Measurements from ENCODE around the gene PRKAR1B.

Gene PRKAR1B

GRCh38 chr7:534959-535358 lies 192.1 kb downstream of the PRKAR1B start:
- no peak overlapping the region for H3K4me3 ChIP-seq (replicated peaks in 1 of 2; ENCODE audit: low read depth in 2 of 2, low read length in 2 of 2)
- TF ChIP-seq, protein P1, sequence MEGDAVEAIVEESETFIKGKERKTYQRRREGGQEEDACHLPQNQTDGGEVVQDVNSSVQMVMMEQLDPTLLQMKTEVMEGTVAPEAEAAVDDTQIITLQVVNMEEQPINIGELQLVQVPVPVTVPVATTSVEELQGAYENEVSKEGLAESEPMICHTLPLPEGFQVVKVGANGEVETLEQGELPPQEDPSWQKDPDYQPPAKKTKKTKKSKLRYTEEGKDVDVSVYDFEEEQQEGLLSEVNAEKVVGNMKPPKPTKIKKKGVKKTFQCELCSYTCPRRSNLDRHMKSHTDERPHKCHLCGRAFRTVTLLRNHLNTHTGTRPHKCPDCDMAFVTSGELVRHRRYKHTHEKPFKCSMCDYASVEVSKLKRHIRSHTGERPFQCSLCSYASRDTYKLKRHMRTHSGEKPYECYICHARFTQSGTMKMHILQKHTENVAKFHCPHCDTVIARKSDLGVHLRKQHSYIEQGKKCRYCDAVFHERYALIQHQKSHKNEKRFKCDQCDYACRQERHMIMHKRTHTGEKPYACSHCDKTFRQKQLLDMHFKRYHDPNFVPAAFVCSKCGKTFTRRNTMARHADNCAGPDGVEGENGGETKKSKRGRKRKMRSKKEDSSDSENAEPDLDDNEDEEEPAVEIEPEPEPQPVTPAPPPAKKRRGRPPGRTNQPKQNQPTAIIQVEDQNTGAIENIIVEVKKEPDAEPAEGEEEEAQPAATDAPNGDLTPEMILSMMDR (IDR thresholded peaks at IDR 0.05; ENCODE audit: low read depth, low read length), result no peak
- DNase-seq (ENCODE audit: low read depth in 2 of 2), result no peak

- DNase-seq (ENCODE audit: low read depth in 2 of 2), result no peak
- no peak overlapping the region for H3K4me3 ChIP-seq (replicated peaks in 1 of 2; ENCODE audit: low read depth in 2 of 2, low read length in 2 of 2)
- TF ChIP-seq, protein P1 (IDR thresholded peaks at IDR 0.05; ENCODE audit: low read depth, low read length), result no peak
These were observed 193.0 kb downstream of the PRKAR1B start for GRCh38 chr7:534075-534474.

GRCh38 chr7:533266-533665 lies 193.8 kb downstream of the PRKAR1B start:
- TF ChIP-seq, protein P1 (IDR thresholded peaks at IDR 0.05; ENCODE audit: low read depth, low read length), result no peak
- no peak for DNase-seq (ENCODE audit: low read depth in 2 of 2)
- no peak overlapping the region for H3K4me3 ChIP-seq (replicated peaks in 1 of 2; ENCODE audit: low read depth in 2 of 2, low read length in 2 of 2)

GRCh38 chr7:532379-533143 lies 194.5 kb downstream of the PRKAR1B start:
- H3K4me3 ChIP-seq (replicated peaks in 1 of 2; ENCODE audit: low read depth in 2 of 2, low read length in 2 of 2), result no peak overlapping the region
- no peak for DNase-seq (ENCODE audit: low read depth in 2 of 2)
- TF ChIP-seq, protein P1 (IDR thresholded peaks at IDR 0.05; ENCODE audit: low read depth, low read length), result no peak

GRCh38 chr7:531777-532176 lies 195.3 kb downstream of the PRKAR1B start:
- H3K4me3 ChIP-seq (replicated peaks in 1 of 2; ENCODE audit: low read depth in 2 of 2, low read length in 2 of 2), result no peak overlapping the region
- TF ChIP-seq, protein P1 (IDR thresholded peaks at IDR 0.05; ENCODE audit: low read depth, low read length), result no peak
- DNase-seq (ENCODE audit: low read depth in 2 of 2), result no peak

- TF ChIP-seq, protein P1 (IDR thresholded peaks at IDR 0.05; ENCODE audit: low read depth, low read length), result no peak
- no peak for DNase-seq (ENCODE audit: low read depth in 2 of 2)
- H3K4me3 ChIP-seq (replicated peaks in 1 of 2; ENCODE audit: low read depth in 2 of 2, low read length in 2 of 2), result no peak overlapping the region
These were observed 198.6 kb downstream of the PRKAR1B start for GRCh38 chr7:528451-528850.

DNA sequence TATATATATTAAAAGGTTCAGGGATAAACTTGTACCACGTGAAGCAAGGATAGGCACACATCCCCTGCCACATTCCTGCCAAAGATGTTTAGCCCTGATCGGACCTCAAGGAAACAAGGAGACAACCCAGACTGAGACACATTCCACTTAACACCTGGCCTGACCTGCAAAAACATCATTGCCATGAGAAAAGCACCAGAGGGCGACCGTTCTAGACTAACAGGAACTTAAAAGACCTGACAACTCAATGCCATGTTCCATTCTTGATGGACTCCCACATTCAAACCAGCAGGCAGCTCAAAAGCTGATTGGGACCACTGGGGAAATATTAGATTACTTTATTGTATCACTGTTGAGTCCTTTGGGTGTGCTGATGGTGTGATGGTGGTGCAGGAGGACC lies 199.4 kb downstream of the PRKAR1B start:
- TF ChIP-seq, protein P1 (IDR thresholded peaks at IDR 0.05; ENCODE audit: low read depth, low read length), result no peak
- DNase-seq (ENCODE audit: low read depth in 2 of 2), result no peak
- no peak overlapping the region for H3K4me3 ChIP-seq (replicated peaks in 1 of 2; ENCODE audit: low read depth in 2 of 2, low read length in 2 of 2)
